GM10266 (cell line): ENCODE measurements around the gene IMPDH2.

Experiments
- DNase-seq: peaks from one replicate; pipeline ENCODE4 v3.0.0; 2012; ENCODE audit errors: extremely low spot score
- CTCF ChIP-seq: IDR thresholded peaks from 2 replicates; pipeline ENCODE4 v1.5.1; 2012; ENCODE audit warnings: mild to moderate bottlenecking, low read depth; ENCODE audit not compliant: control insufficient read depth, insufficient read depth; ENCODE audit errors: missing control alignments

IMPDH2 gene

GRCh38 chr3:48996640-48997039 is 32.6 kb downstream of the IMPDH2 start:
- no peak for DNase-seq
- no peak for TF ChIP-seq CTCF

DNA sequence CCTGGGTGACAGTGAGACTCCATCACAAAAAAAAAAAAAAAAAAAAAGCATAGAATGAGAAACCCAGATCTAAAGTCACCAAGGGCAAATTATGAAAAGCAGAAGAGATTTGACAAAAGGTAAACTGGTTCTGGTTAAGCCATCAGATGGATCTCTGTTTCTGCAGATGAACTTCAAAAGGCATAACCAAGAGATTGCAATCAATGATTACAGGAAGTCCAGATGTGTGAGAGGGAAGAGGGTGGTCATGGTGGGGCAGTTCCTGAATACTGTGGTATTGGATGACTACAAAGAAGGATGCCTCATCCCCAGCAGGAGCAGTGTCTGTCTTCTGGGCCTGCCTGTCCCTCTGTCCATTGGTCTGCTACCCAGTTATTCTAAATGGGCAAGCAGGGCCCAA is 35.4 kb downstream of the IMPDH2 start:
- DNase-seq, result no peak
- TF ChIP-seq CTCF, result no peak

DNA sequence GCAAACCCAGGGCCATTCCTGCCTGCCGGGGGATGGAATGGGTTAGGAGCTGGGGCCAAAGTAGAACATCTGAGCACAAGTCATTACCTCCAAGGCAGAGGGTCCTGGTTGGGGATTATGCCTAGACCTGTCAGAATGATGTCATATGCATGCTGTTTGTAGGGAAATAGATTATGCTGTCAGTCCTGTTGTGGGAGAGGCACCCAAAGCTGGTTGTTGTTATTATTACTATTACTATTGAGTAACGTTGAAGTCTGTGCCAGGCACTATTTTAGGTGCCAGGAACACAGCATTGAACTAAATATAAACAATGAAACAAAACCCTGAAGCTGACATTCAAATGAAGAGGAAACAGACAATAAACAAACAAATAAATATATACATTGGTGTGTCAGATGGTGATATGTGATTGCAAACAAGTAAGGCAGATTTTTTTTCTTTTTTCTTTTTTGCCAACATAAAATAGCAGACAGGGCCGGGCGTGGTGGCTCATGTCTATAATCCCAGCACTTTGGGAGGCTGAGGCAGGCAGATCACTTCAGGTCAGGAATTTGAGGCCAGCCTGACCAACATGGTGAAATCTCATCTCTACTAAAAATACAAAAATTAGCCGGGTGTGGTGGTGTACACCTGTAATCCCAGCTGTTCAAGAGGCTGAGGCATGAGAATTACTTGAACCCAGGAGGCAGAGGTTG is 37.2 kb downstream of the IMPDH2 start:
- DNase-seq, result no peak
- no peak for TF ChIP-seq CTCF

DNA sequence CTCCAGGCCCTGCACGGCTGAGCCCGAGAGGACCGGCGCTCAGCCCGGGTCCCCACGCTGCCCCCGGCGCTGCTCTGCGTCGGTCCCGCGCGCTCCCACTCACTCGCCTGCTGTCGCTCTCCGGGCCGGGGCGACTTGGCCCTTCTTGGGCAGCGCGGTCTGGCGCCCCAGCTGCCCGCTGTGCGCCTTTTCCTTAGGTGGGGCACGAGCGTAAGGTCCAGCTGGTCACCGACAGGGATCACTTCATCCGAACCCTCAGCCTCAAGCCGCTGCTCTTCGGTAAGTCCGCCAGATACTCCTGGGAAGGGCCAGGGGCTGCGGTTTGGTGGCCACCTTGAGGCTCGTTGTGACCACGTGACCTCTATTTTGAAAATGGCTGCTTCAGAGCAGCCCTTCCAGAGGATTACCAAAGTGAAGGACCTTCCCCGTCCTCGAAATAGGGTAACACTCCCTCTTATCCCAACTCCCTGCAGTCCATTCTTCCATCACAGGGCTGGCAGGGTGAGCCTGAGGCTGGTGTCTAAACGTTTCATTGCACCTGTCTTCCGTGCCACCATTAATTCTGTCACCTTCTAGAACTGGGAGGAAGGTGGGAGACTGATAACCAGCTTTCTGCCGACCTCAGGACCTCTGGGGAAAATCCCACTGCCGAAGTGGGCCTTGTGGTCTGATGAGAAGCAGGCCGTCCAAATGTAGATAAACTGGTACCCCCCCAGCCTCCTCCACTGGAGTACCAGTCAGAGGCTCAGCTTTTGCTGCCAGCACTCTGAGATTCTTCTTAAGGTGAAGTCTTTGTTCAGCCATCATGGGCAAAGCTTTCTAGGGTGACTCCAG is 38.3 kb downstream of the IMPDH2 start:
- DNase-seq, result peak; percentile 54
- no peak for TF ChIP-seq CTCF

- peak; percentile 52 for TF ChIP-seq CTCF
- DNase-seq, result peak; percentile 81
These were observed 39.2 kb downstream of the IMPDH2 start, which contains the start of gene P4HTM for GRCh38 chr3:48989796-48990635. Gene P4HTM (plus strand): TSS chr3:48990241. CDS start chr3:48990257, 16 bp downstream.

GRCh38 chr3:48989126-48989795 is 39.9 kb downstream of the IMPDH2 start:
- no peak for DNase-seq
- no peak for TF ChIP-seq CTCF
